Calu3 (cell line): ENCODE data around the gene CFD. TPM values are rescaled to one million over a fixed set of nuclear protein-coding genes. Genes with fewer than 3 reads are reported as not detected.

Experiments
- Bru-seq: library from RNA; stranded (reverse); fragments of 400-500 nt; gene quantifications from one replicate; lab custom pipeline; 2021; lab: Mats Ljungman, UMichigan
- BruChase-seq, 2 experiments: library from RNA; stranded (reverse); fragments of 400-500 nt; gene quantifications; one replicate each; lab custom pipeline; 2021; lab: Mats Ljungman, UMichigan
- BruUV-seq: library from RNA; stranded (reverse); fragments of 400-500 nt; replicated peaks from 2 replicates; lab custom pipeline; 2021; lab: Mats Ljungman, UMichigan
- CTCF ChIA-PET: fragments of 300-600 bp; sonication (Branson Sonifier 250); formaldehyde crosslinking; loops from one replicate; lab custom pipeline; 2022; ENCODE audit warnings: antibody characterized with exemption; lab: Charles Lee
- DNase-seq: peaks from one replicate; pipeline ENCODE4 v3.0.0; 2022
- H3K27ac Mint-ChIP-seq: one replicate; pipeline ENCODE4 v1.8.0; 2022; ENCODE audit warnings: mixed read lengths; ENCODE audit not compliant: unreplicated experiment
- H3K27me3 Mint-ChIP-seq: one replicate; pipeline ENCODE4 v1.8.0; 2022; ENCODE audit warnings: mixed read lengths; ENCODE audit not compliant: unreplicated experiment
- H3K36me3 Mint-ChIP-seq: one replicate; pipeline ENCODE4 v1.8.0; 2022; ENCODE audit warnings: mild to moderate bottlenecking, moderate library complexity, mixed read lengths; ENCODE audit not compliant: insufficient read depth, unreplicated experiment
- H3K4me1 Mint-ChIP-seq: one replicate; pipeline ENCODE4 v1.8.0; 2022; ENCODE audit warnings: mild to moderate bottlenecking, low read depth, mixed read lengths; ENCODE audit not compliant: unreplicated experiment
- H3K4me3 Mint-ChIP-seq: one replicate; pipeline ENCODE4 v1.8.0; 2022; ENCODE audit warnings: mild to moderate bottlenecking, low read depth, moderate library complexity, mixed read lengths; ENCODE audit not compliant: unreplicated experiment
- H3K9me3 Mint-ChIP-seq: one replicate; pipeline ENCODE4 v1.8.0; 2022; ENCODE audit warnings: low read depth, mixed read lengths; ENCODE audit not compliant: unreplicated experiment
- intact Hi-C: fragments of 100-400 bp; cut with micrococcal nuclease; formaldehyde crosslinking; loops from one replicate; pipeline ENCODE4 v1.10.0; 2022; ENCODE audit not compliant: unreplicated experiment
- long read RNA-seq: library from polyadenylated mRNA; stranded (forward); transcript quantifications from one replicate; pipeline ENCODE4 v2.0.0, GENCODE V29; 2022
- total RNA-seq: library from RNA; stranded (reverse); gene quantifications from 2 replicates; pipeline ENCODE4 v1.2.3, GENCODE V29; 2022
- TF ChIP-seq, protein P1 (sequence below): fragments of 200-600 bp; IDR thresholded peaks from one replicate; pipeline ENCODE4 v1.8.0; 2022; ENCODE audit warnings: antibody characterized with exemption; ENCODE audit not compliant: unreplicated experiment

The CFD gene
- 2.3 and 3.9 TPM in 2 replicates for total RNA-seq
- Bru-seq, nascent RNA: percentile 20 among the genes with signal in this experiment
- BruChase-seq, experiment 1, labeled RNA remaining after a 6-hour chase: percentile 28 among the genes with signal in this experiment
- percentile 24 among the genes with signal in this experiment for BruChase-seq, experiment 2, labeled RNA remaining after a 2-hour chase
- long read RNA-seq, partial matches to known transcripts: 9 of 9 reads
- long read RNA-seq, other reads (novel, unspliced or antisense): 0 of 9 reads

DNA sequence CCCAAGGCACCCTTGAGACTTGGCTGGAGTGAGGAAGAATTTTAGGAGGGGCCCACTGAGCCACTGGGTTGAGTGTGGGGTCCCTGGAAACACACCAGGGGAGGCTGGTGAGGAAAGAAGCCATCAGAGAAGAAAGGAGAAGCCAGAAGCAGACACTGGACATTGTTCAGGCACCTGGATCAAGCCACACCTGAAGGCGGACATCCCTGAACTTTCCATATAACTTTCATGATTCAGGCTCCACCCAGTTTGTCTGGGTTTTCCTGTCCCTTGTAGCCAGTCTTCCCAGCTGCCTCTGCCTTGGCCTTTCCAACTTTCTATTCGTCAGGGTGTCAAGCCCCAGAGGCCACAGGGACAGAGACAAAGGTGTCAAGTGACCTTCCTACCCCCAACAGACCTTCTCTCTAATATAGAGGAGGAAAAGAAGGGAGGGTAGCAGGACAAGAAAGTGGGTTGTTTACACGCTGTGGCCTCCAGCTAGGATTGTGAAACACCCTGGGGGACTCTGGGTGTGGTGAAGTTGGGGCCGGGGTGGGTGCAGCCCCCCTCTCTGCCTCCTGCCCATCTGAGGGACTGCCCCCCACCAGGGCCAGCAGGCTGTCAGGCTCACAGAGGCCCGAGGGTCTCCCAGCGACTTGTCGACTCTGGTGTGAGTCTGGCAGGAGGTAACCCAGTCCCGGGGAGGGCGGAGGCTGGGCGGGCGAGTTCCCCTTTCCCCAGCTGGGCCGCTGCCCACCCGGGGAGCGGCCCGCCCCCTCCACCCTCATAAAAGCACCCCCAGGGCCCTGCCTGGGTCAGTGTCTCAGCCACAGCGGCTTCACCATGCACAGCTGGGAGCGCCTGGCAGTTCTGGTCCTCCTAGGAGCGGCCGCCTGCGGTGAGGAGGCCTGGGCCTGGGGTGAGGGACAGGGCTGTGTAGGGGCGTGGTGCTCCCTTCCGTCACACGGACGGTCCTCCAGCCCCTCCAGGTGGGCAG, at the start of gene CFD:
Gene CFD (plus strand): TSS at position 797 of the 976 bp plus-strand sequence. CDS start 26 bp downstream, at position 823.
- no peak within 1 kb of the TSS for H3K27ac Mint-ChIP-seq
- BruUV-seq: no TSS peak
- no peaks in the 10 kb centered on the region for H3K4me1 Mint-ChIP-seq
- H3K9me3 Mint-ChIP-seq: no peaks in the 10 kb centered on the region
- CTCF ChIA-PET: interaction anchor here (0.6 kb wide), 1 partner anchor 9 kb away, joined by 4 read pairs; no protein-coding TSS in a partner anchor
- H3K36me3 Mint-ChIP-seq: peaks cover 8% of the 10 kb centered on the region
- H3K4me3 Mint-ChIP-seq: peak within 1 kb of the TSS; percentile 52
- no peaks in the 10 kb centered on the region for H3K27me3 Mint-ChIP-seq
- no peak for DNase-seq
- intact Hi-C loops: no loop called here
- TF ChIP-seq, protein P1, sequence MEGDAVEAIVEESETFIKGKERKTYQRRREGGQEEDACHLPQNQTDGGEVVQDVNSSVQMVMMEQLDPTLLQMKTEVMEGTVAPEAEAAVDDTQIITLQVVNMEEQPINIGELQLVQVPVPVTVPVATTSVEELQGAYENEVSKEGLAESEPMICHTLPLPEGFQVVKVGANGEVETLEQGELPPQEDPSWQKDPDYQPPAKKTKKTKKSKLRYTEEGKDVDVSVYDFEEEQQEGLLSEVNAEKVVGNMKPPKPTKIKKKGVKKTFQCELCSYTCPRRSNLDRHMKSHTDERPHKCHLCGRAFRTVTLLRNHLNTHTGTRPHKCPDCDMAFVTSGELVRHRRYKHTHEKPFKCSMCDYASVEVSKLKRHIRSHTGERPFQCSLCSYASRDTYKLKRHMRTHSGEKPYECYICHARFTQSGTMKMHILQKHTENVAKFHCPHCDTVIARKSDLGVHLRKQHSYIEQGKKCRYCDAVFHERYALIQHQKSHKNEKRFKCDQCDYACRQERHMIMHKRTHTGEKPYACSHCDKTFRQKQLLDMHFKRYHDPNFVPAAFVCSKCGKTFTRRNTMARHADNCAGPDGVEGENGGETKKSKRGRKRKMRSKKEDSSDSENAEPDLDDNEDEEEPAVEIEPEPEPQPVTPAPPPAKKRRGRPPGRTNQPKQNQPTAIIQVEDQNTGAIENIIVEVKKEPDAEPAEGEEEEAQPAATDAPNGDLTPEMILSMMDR: no peak

DNA sequence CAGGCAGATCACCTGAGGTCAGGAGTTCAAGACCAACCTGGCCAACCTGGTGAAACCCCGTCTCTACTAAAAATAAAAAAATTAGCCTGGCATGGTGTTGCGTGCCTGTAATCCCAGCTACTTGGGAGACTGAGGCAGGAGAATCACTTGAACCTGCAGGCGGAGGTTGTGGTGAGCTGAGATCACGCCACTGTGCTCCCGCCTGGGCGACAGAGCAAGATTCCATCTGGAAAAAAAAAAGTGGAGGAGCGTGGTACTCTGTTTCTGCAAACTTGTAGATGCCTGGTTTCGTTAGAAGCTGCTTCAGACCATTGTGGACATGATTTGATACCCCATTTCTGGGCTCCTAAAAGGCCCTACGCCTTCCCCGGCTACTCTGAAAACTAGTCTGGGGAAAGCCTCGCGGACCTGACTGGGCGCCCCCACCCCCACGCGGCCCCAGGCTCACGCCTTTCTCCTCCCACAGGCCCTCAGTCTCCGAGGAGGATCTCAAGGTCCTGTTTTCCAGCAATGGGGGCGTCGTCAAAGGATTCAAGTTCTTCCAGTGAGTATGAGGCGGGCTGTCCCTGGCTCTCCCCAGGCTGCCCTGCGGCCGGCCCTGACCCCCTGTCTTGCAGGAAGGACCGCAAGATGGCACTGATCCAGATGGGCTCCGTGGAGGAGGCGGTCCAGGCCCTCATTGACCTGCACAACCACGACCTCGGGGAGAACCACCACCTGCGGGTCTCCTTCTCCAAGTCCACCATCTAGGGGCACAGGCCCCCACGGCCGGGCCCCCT, 49.2 kb upstream of the CFD start:
- Mint-ChIP-seq H3K4me1 (no peaks in the 10 kb centered on the region), H3K27ac (no peak overlapping the region), H3K9me3 (no peaks in the 10 kb centered on the region), H3K27me3 (no peaks in the 10 kb centered on the region), H3K4me3 (no peak overlapping the region), H3K36me3 (peaks cover 71% of the 10 kb centered on the region)
- TF ChIP-seq, protein P1: no peak
- intact Hi-C loops: no loop called here
- BruUV-seq: no TSS peak
- DNase-seq: no peak
- CTCF ChIA-PET: no interaction called here

DNA sequence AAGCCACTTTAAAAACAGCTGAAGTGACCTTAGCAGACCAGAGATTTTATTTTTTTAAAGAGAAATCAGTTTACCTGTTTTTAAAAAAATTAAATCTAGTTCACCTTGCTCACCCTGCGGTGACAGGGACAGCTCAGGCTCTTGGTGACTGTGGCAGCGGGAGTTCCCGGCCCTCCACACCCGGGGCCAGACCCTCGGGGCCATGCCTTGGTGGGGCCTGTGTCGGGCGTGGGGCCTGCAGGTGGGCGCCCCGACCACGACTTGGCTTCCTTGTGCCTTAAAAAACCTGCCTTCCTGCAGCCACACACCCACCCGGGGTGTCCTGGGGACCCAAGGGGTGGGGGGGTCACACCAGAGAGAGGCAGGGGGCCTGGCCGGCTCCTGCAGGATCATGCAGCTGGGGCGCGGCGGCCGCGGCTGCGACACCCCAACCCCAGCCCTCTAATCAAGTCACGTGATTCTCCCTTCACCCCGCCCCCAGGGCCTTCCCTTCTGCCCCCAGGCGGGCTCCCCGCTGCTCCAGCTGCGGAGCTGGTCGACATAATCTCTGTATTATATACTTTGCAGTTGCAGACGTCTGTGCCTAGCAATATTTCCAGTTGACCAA, 48.5 kb upstream of the CFD start:
- BruUV-seq: no TSS peak

More for the DNA sequence above, 48.5 kb upstream of the CFD start:
- H3K36me3 Mint-ChIP-seq: peaks cover 71% of the 10 kb centered on the region
- H3K27me3 Mint-ChIP-seq: peaks cover 2% of the 10 kb centered on the region
- DNase-seq: no peak
- no peak overlapping the region for H3K4me3 Mint-ChIP-seq
- H3K27ac Mint-ChIP-seq: no peak overlapping the region
- no peaks in the 10 kb centered on the region for H3K9me3 Mint-ChIP-seq
- CTCF ChIA-PET: no interaction called here
- H3K4me1 Mint-ChIP-seq: no peaks in the 10 kb centered on the region
- TF ChIP-seq, protein P1: no peak
- intact Hi-C loops: no loop called here
